ENCODE results near the gene OGDHL.

The OGDHL gene

GRCh38 chr10:49690698-49691356 is 71.3 kb downstream of the OGDHL start:
- no peak overlapping the region for H2BK15ac ChIP-seq (ENCODE audit: low read depth, poor library complexity, severe bottlenecking)
- H3K27me3 ChIP-seq (ENCODE audit: control insufficient read depth in 1 of 2, insufficient read depth in 1 of 2, low read length in 2 of 2), result peaks cover 65 to 87% of the 10 kb centered on the region in 2 experiments
- H4K91ac ChIP-seq (ENCODE audit: low read length), result no peak overlapping the region
- no peak overlapping the region for H3K18ac ChIP-seq (ENCODE audit: low read depth in 1 of 2, low read length in 2 of 2)
- H3K36me3 ChIP-seq (ENCODE audit: control insufficient read depth in 1 of 2, insufficient read depth in 2 of 2, low read depth in 1 of 2, low read length in 2 of 2), result no peaks in the 10 kb centered on the region
- no peak overlapping the region for H2BK120ac ChIP-seq (ENCODE audit: low read depth, low read length)
- H3K4ac ChIP-seq (ENCODE audit: low read depth in 1 of 2, low read length in 2 of 2), result no peak overlapping the region
- no peaks in the 10 kb centered on the region for H3K4me1 ChIP-seq (ENCODE audit: control insufficient read depth, insufficient read depth, low read depth, low read length)
- H2AK5ac ChIP-seq (ENCODE audit: low read length, severe bottlenecking), result no peak overlapping the region
- no peak overlapping the region for H3K27ac ChIP-seq (ENCODE audit: low read length, poor library complexity, severe bottlenecking)
- no peak overlapping the region for H2AFZ ChIP-seq (ENCODE audit: low read depth, low read length)
- H3K14ac ChIP-seq (ENCODE audit: low read length in 2 of 2), result no peak overlapping the region
- no peaks in the 10 kb centered on the region for H3K79me1 ChIP-seq (replicated peaks; ENCODE audit: low read length, poor library complexity, severe bottlenecking)
- H4K8ac ChIP-seq (ENCODE audit: low read length), result no peak overlapping the region
- no peak overlapping the region for H3K4me3 ChIP-seq (ENCODE audit: insufficient read depth in 1 of 2, low read depth in 1 of 2, low read length in 2 of 2)
- no peak overlapping the region for H2BK12ac ChIP-seq (ENCODE audit: low read length in 2 of 2)
- no peak overlapping the region for H2BK5ac ChIP-seq (ENCODE audit: low read depth, low read length, poor library complexity, severe bottlenecking)
- WGBS, result 10% methylated on average over 9 of the region's 12 CpGs
- no peak overlapping the region for H3K4me2 ChIP-seq (ENCODE audit: low read length, poor library complexity, severe bottlenecking)
- H3K9ac ChIP-seq (ENCODE audit: low read length), result no peak overlapping the region
- peaks cover 14% of the 10 kb centered on the region for H3K9me3 ChIP-seq (ENCODE audit: control insufficient read depth, low read length)
- DNase-seq, result no peak
- no peak overlapping the region for H3K23ac ChIP-seq (ENCODE audit: low read length in 2 of 2)

GRCh38 chr10:49689882-49690510 is 72.1 kb downstream of the OGDHL start:
- Histone ChIP-seq H2AFZ (ENCODE audit: low read depth, low read length) (no peak overlapping the region), H3K27me3 (ENCODE audit: control insufficient read depth in 1 of 2, insufficient read depth in 1 of 2, low read length in 2 of 2) (peaks cover 62 to 83% of the 10 kb centered on the region in 2 experiments), H3K4me3 (ENCODE audit: insufficient read depth in 1 of 2, low read depth in 1 of 2, low read length in 2 of 2) (no peak overlapping the region), H2BK12ac (ENCODE audit: low read length in 2 of 2) (no peak overlapping the region), H3K14ac (ENCODE audit: low read length in 2 of 2) (no peak overlapping the region), H3K9ac (ENCODE audit: low read length) (no peak overlapping the region), H3K79me1 (replicated peaks; ENCODE audit: low read length, poor library complexity, severe bottlenecking) (no peaks in the 10 kb centered on the region), H3K23ac (ENCODE audit: low read length in 2 of 2) (no peak overlapping the region), H4K91ac (ENCODE audit: low read length) (no peak overlapping the region), H3K4ac (ENCODE audit: low read depth in 1 of 2, low read length in 2 of 2) (no peak overlapping the region), H2AK5ac (ENCODE audit: low read length, severe bottlenecking) (no peak overlapping the region), H4K8ac (ENCODE audit: low read length) (no peak overlapping the region), H3K36me3 (ENCODE audit: control insufficient read depth in 1 of 2, insufficient read depth in 2 of 2, low read depth in 1 of 2, low read length in 2 of 2) (no peaks in the 10 kb centered on the region), H3K9me3 (ENCODE audit: control insufficient read depth, low read length) (peaks cover 14% of the 10 kb centered on the region), H3K18ac (ENCODE audit: low read depth in 1 of 2, low read length in 2 of 2) (no peak overlapping the region), H3K4me2 (ENCODE audit: low read length, poor library complexity, severe bottlenecking) (no peak overlapping the region), H2BK5ac (ENCODE audit: low read depth, low read length, poor library complexity, severe bottlenecking) (no peak overlapping the region), H2BK120ac (ENCODE audit: low read depth, low read length) (no peak overlapping the region), H3K27ac (ENCODE audit: low read length, poor library complexity, severe bottlenecking) (no peak overlapping the region), H3K4me1 (ENCODE audit: control insufficient read depth, insufficient read depth, low read depth, low read length) (no peaks in the 10 kb centered on the region), H2BK15ac (ENCODE audit: low read depth, poor library complexity, severe bottlenecking) (no peak overlapping the region)
- 10% methylated on average over 11 of the region's 12 CpGs for WGBS
- DNase-seq, result no peak

DNA sequence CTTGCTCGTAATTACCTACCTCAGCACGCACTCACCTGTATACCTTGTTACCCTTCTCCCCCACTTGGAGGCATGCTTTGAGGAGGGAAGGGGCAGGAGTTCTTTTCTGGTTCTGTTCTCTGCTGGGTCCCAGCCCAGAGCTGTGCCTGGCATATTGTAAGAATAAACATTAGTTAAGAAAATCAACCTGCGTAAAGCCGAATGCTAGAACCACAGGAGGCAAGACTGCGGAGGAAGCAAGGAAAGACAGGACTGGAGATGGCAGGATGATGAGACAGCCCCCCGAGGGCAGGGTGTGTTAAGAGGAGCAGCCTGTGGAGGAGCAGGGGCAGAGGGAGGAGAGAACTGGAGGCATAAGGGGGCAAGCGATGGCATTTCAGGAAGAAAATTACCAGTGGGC is 73.2 kb downstream of the OGDHL start:
- Histone ChIP-seq H2AFZ (ENCODE audit: low read depth, low read length) (no peak overlapping the region), H2BK12ac (ENCODE audit: low read length in 2 of 2) (no peak overlapping the region), H3K4me2 (ENCODE audit: low read length, poor library complexity, severe bottlenecking) (no peak overlapping the region), H4K91ac (ENCODE audit: low read length) (no peak overlapping the region), H3K4ac (ENCODE audit: low read depth in 1 of 2, low read length in 2 of 2) (no peak overlapping the region), H3K27ac (ENCODE audit: low read length, poor library complexity, severe bottlenecking) (no peak overlapping the region), H2BK5ac (ENCODE audit: low read depth, low read length, poor library complexity, severe bottlenecking) (no peak overlapping the region), H4K8ac (ENCODE audit: low read length) (no peak overlapping the region), H2BK15ac (ENCODE audit: low read depth, poor library complexity, severe bottlenecking) (no peak overlapping the region), H3K9me3 (ENCODE audit: control insufficient read depth, low read length) (peaks cover 14% of the 10 kb centered on the region), H3K4me3 (ENCODE audit: insufficient read depth in 1 of 2, low read depth in 1 of 2, low read length in 2 of 2) (no peak overlapping the region), H3K79me1 (replicated peaks; ENCODE audit: low read length, poor library complexity, severe bottlenecking) (no peaks in the 10 kb centered on the region), H2AK5ac (ENCODE audit: low read length, severe bottlenecking) (no peak overlapping the region), H3K36me3 (ENCODE audit: control insufficient read depth in 1 of 2, insufficient read depth in 2 of 2, low read depth in 1 of 2, low read length in 2 of 2) (no peaks in the 10 kb centered on the region), H3K14ac (ENCODE audit: low read length in 2 of 2) (no peak overlapping the region), H3K27me3 (ENCODE audit: control insufficient read depth in 1 of 2, insufficient read depth in 1 of 2, low read length in 2 of 2) (peaks cover 62 to 79% of the 10 kb centered on the region in 2 experiments), H3K4me1 (ENCODE audit: control insufficient read depth, insufficient read depth, low read depth, low read length) (no peaks in the 10 kb centered on the region), H3K9ac (ENCODE audit: low read length) (no peak overlapping the region), H2BK120ac (ENCODE audit: low read depth, low read length) (no peak overlapping the region), H3K23ac (ENCODE audit: low read length in 2 of 2) (no peak overlapping the region), H3K18ac (ENCODE audit: low read depth in 1 of 2, low read length in 2 of 2) (no peak overlapping the region)
- DNase-seq, result no peak
- 34% methylated on average over 5 of the region's 7 CpGs for WGBS

DNA sequence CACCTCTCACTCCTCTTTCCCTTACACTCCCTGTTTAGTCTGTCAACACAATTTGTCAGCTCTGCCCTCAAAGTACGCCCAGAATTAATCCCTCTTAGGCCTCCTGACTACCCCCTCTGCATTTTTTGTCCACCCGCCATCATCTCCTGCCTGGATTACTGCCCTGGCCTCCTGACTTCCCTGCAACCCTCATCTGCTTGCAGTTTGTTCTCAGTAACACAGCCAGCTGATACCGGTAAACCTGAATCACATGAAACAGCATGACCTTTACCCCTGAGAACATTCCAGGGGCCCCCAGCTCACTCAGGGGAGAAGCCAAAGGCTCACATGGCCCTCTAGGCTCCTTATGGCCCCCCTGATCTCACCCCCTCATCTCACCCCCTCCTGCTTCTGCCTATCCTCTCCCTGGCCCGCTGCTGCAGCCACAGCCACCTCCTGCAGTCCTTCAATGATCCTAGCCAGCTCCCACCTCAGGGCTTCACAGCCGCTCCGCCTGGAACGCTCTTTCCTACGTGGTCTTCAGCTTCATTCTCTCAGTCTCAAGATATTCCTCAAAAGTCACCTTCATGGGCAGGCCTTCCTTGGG is 73.8 kb downstream of the OGDHL start:
- Histone ChIP-seq H2BK15ac (ENCODE audit: low read depth, poor library complexity, severe bottlenecking) (no peak overlapping the region), H3K4me3 (ENCODE audit: insufficient read depth in 1 of 2, low read depth in 1 of 2, low read length in 2 of 2) (no peak overlapping the region), H3K23ac (ENCODE audit: low read length in 2 of 2) (no peak overlapping the region), H3K36me3 (ENCODE audit: control insufficient read depth in 1 of 2, insufficient read depth in 2 of 2, low read depth in 1 of 2, low read length in 2 of 2) (no peaks in the 10 kb centered on the region), H3K79me1 (replicated peaks; ENCODE audit: low read length, poor library complexity, severe bottlenecking) (no peaks in the 10 kb centered on the region), H2AK5ac (ENCODE audit: low read length, severe bottlenecking) (no peak overlapping the region), H2BK5ac (ENCODE audit: low read depth, low read length, poor library complexity, severe bottlenecking) (no peak overlapping the region), H2AFZ (ENCODE audit: low read depth, low read length) (no peak overlapping the region), H3K14ac (ENCODE audit: low read length in 2 of 2) (no peak overlapping the region), H3K4ac (ENCODE audit: low read depth in 1 of 2, low read length in 2 of 2) (no peak overlapping the region), H2BK120ac (ENCODE audit: low read depth, low read length) (no peak overlapping the region), H4K8ac (ENCODE audit: low read length) (no peak overlapping the region), H4K91ac (ENCODE audit: low read length) (no peak overlapping the region), H3K18ac (ENCODE audit: low read depth in 1 of 2, low read length in 2 of 2) (no peak overlapping the region), H3K9ac (ENCODE audit: low read length) (no peak overlapping the region), H2BK12ac (ENCODE audit: low read length in 2 of 2) (no peak overlapping the region), H3K27ac (ENCODE audit: low read length, poor library complexity, severe bottlenecking) (no peak overlapping the region), H3K9me3 (ENCODE audit: control insufficient read depth, low read length) (peaks cover 11% of the 10 kb centered on the region), H3K4me1 (ENCODE audit: control insufficient read depth, insufficient read depth, low read depth, low read length) (no peaks in the 10 kb centered on the region), H3K27me3 (ENCODE audit: control insufficient read depth in 1 of 2, insufficient read depth in 1 of 2, low read length in 2 of 2) (peaks cover 57 to 74% of the 10 kb centered on the region in 2 experiments), H3K4me2 (ENCODE audit: low read length, poor library complexity, severe bottlenecking) (no peak overlapping the region)
- DNase-seq, result no peak
- WGBS, result 34% methylated on average over 8 of the region's 8 CpGs

Data from mesenchymal stem cell (in vitro differentiated cells and primary cell).